ENCODE data around the gene ODF2L. TPM values are rescaled to one million over a fixed set of nuclear protein-coding genes. Genes with fewer than 3 reads are reported as not detected.
A peak's percentile ranks its signal among the peaks of the same experiment; 100 is the strongest.

The ODF2L gene
- total and polyA plus RNA-seq, 2 of the 4 experiments (the other 2 are of a cell fraction): 10.4 to 12.3 TPM

- POLR2A ChIA-PET (ENCODE audit: unreplicated experiment): no interaction called here
- H2AFZ ChIP-seq (replicated peaks; ENCODE audit: low read length, poor library complexity): peak overlapping the region; percentile 32
These were observed 13.4 kb upstream of the ODF2L start for GRCh38 chr1:86409416-86410021.

More at GRCh38 chr1:86409416-86410021, 13.4 kb upstream of the ODF2L start:
- dilution Hi-C loops (cut with HindIII; ENCODE audit: low sequenced_read_pairs, unreplicated experiment) (no loop called here), in situ Hi-C loops (cut with MboI; ENCODE audit: low sequenced_read_pairs) (no loop called here), intact Hi-C loops (cut with micrococcal nuclease) (no loop called here)
- Histone ChIP-seq H3K23ac (ENCODE audit: low read depth, low read length) (no peak overlapping the region), H3K4me2 (ENCODE audit: low read depth, low read length) (no peak overlapping the region), H3K79me1 (ENCODE audit: low read depth in 1 of 2, low read length in 2 of 2) (no peaks in the 10 kb centered on the region), H3K14ac (replicated peaks; ENCODE audit: low read depth, low read length) (no peak overlapping the region), H3K9ac (ENCODE audit: low read depth, low read length) (no peak overlapping the region), H4K91ac (ENCODE audit: insufficient read depth, low read depth, low read length) (no peak overlapping the region), H3K4me3 (ENCODE audit: insufficient read depth, low read depth, low read length) (no peak overlapping the region), H3K56ac (ENCODE audit: extremely low read depth, insufficient read depth, low read length) (no peak overlapping the region), H2AK9ac (replicated peaks; ENCODE audit: low read depth, low read length, poor library complexity) (no peak overlapping the region), H2BK15ac (ENCODE audit: low read depth, low read length) (no peak overlapping the region), H3K18ac (ENCODE audit: low read depth, low read length) (no peak overlapping the region), H3K9me3 (ENCODE audit: control insufficient read depth, insufficient read depth, low read length) (no peaks in the 10 kb centered on the region), H3K27ac (ENCODE audit: insufficient read depth, low read length) (no peak overlapping the region), H4K5ac (ENCODE audit: low read depth, low read length) (no peak overlapping the region), H2BK5ac (ENCODE audit: low read depth, low read length, poor library complexity, severe bottlenecking) (no peak overlapping the region), H4K8ac (ENCODE audit: low read depth in 2 of 2, low read length in 2 of 2) (no peak overlapping the region), H3K9me1 (ENCODE audit: insufficient read depth, low read length) (no peaks in the 10 kb centered on the region), H3K4ac (ENCODE audit: low read depth, low read length) (no peak overlapping the region), H2AK5ac (ENCODE audit: low read depth, low read length) (no peak overlapping the region), H4K20me1 (ENCODE audit: insufficient read depth, low read length) (no peaks in the 10 kb centered on the region), H3K27me3 (ENCODE audit: control insufficient read depth, insufficient read depth, low read length) (peaks cover 13% of the 10 kb centered on the region), H3K36me3 (ENCODE audit: control insufficient read depth, insufficient read depth, low read length) (no peaks in the 10 kb centered on the region), H2BK20ac (ENCODE audit: low read depth, low read length) (no peak overlapping the region), H3K4me1 (ENCODE audit: control insufficient read depth, insufficient read depth, low read length) (no peaks in the 10 kb centered on the region), H2BK120ac (ENCODE audit: low read depth, low read length) (no peak overlapping the region)
- DNase-seq (no peak), ATAC-seq (ENCODE audit: low read depth) (peak; percentile 35; the same call in 1 of the 2 replicates)
- TF ChIP-seq, protein P1, sequence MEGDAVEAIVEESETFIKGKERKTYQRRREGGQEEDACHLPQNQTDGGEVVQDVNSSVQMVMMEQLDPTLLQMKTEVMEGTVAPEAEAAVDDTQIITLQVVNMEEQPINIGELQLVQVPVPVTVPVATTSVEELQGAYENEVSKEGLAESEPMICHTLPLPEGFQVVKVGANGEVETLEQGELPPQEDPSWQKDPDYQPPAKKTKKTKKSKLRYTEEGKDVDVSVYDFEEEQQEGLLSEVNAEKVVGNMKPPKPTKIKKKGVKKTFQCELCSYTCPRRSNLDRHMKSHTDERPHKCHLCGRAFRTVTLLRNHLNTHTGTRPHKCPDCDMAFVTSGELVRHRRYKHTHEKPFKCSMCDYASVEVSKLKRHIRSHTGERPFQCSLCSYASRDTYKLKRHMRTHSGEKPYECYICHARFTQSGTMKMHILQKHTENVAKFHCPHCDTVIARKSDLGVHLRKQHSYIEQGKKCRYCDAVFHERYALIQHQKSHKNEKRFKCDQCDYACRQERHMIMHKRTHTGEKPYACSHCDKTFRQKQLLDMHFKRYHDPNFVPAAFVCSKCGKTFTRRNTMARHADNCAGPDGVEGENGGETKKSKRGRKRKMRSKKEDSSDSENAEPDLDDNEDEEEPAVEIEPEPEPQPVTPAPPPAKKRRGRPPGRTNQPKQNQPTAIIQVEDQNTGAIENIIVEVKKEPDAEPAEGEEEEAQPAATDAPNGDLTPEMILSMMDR (conservative IDR thresholded peaks at IDR 0.05; ENCODE audit: low read depth, low read length): no peak
- TF ChIP-seq, protein P2, sequence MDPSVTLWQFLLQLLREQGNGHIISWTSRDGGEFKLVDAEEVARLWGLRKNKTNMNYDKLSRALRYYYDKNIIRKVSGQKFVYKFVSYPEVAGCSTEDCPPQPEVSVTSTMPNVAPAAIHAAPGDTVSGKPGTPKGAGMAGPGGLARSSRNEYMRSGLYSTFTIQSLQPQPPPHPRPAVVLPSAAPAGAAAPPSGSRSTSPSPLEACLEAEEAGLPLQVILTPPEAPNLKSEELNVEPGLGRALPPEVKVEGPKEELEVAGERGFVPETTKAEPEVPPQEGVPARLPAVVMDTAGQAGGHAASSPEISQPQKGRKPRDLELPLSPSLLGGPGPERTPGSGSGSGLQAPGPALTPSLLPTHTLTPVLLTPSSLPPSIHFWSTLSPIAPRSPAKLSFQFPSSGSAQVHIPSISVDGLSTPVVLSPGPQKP (IDR thresholded peaks at IDR 0.05; ENCODE audit: borderline replicate concordance, low read depth, low read length): no peak
- TF ChIP-seq USF2 (IDR thresholded peaks at IDR 0.05; ENCODE audit: low read depth, low read length): 0 out of 2 replicates have a peak, but pooled peaks have one; percentile 26
- BruUV-seq (replicated peaks): no TSS peak
- CTCF ChIA-PET: no interaction called here
- no CpG with 5 or more reads among the region's 6 CpGs for WGBS, 2 experiments (ENCODE audit: extremely low coverage in 2 of 2, insufficient read length in 1 of 2)

Measured in IMR-90 (cell line).